Activated effector memory CD4-positive, alpha-beta T cell treated with Interleukin-2 at 50 U/mL for 16 hours (primary cell): ENCODE measurements around the gene CSMD2.

ENCODE experiments used
- DNase-seq: peaks from one replicate; pipeline ENCODE4 v3.0.0-alpha.2; 2020

CSMD2 gene

GRCh38 chr1:33990281-33990680, 174.7 kb downstream of the CSMD2 start:
- DNase-seq, result no peak

- DNase-seq, result no peak
Observed at GRCh38 chr1:33988161-33988560, 176.9 kb downstream of the CSMD2 start.

- no peak for DNase-seq
Observed at GRCh38 chr1:33986390-33987095, 178.5 kb downstream of the CSMD2 start.

GRCh38 chr1:33985656-33986055, 179.4 kb downstream of the CSMD2 start:
- DNase-seq, result no peak

- no peak for DNase-seq
Observed at GRCh38 chr1:33984906-33985565, 180.0 kb downstream of the CSMD2 start.

GRCh38 chr1:33982419-33982818, 182.6 kb downstream of the CSMD2 start:
- DNase-seq, result no peak

GRCh38 chr1:33979341-33979740, 185.7 kb downstream of the CSMD2 start:
- DNase-seq, result no peak

- no peak for DNase-seq
Observed at GRCh38 chr1:33975961-33976360, 189.1 kb downstream of the CSMD2 start.

GRCh38 chr1:33973799-33974545, 191.1 kb downstream of the CSMD2 start:
- no peak for DNase-seq

GRCh38 chr1:33972676-33973395, 192.2 kb downstream of the CSMD2 start:
- DNase-seq, result no peak

- no peak for DNase-seq
Observed at GRCh38 chr1:33971913-33972312, 193.1 kb downstream of the CSMD2 start.

GRCh38 chr1:33971018-33971710, 193.9 kb downstream of the CSMD2 start:
- DNase-seq, result no peak

- DNase-seq, result no peak
Observed at GRCh38 chr1:33970148-33970825, 194.7 kb downstream of the CSMD2 start.

- no peak for DNase-seq
Observed at GRCh38 chr1:33966346-33967141, 198.5 kb downstream of the CSMD2 start.

- DNase-seq, result no peak
Observed at GRCh38 chr1:33965086-33965485, 199.9 kb downstream of the CSMD2 start.

GRCh38 chr1:33962061-33962460, 203.0 kb downstream of the CSMD2 start:
- no peak for DNase-seq

- no peak for DNase-seq
Observed at GRCh38 chr1:33960188-33960895, 204.7 kb downstream of the CSMD2 start.

GRCh38 chr1:33957854-33958253, 207.2 kb downstream of the CSMD2 start:
- DNase-seq, result no peak

GRCh38 chr1:33955096-33955495, 209.9 kb downstream of the CSMD2 start:
- DNase-seq, result no peak

- DNase-seq, result no peak
Observed at GRCh38 chr1:33949570-33949969, 215.5 kb downstream of the CSMD2 start.

- no peak for DNase-seq
Observed at GRCh38 chr1:33948291-33948690, 216.7 kb downstream of the CSMD2 start.
